Duodenal mucosa (tissue), 2 donors: ENCODE data around the gene ARHGAP15.

Experiments used
- H3K27ac ChIP-seq: one replicate; pipeline ENCODE4 v1.7.0; 2013; ENCODE audit warnings: low read depth, low read length
- H3K27me3 ChIP-seq, 2 donors: one replicate each; pipeline ENCODE4 v1.7.0; 2013; ENCODE audit warnings: low read length in 2 of 2, control low read depth in 1 of 2; ENCODE audit not compliant: insufficient read depth in 2 of 2, control insufficient read depth in 1 of 2
- H3K36me3 ChIP-seq, 2 donors: one replicate each; pipeline ENCODE4 v1.7.0; 2013; ENCODE audit warnings: low read length in 2 of 2, control low read depth in 1 of 2; ENCODE audit not compliant: insufficient read depth in 2 of 2, control insufficient read depth in 1 of 2
- H3K4me1 ChIP-seq, 2 donors: one replicate each; pipeline ENCODE4 v1.7.0; 2013; ENCODE audit warnings: low read length in 2 of 2, control low read depth in 1 of 2; ENCODE audit not compliant: insufficient read depth in 2 of 2, control insufficient read depth in 1 of 2
- H3K4me3 ChIP-seq, 2 donors: one replicate each; pipeline ENCODE4 v1.7.0; 2013; ENCODE audit warnings: low read length in 2 of 2, low read depth in 1 of 2
- H3K9ac ChIP-seq, 2 donors: one replicate each; pipeline ENCODE4 v1.7.0; 2013; ENCODE audit warnings: low read length in 2 of 2, low read depth in 1 of 2
- H3K9me3 ChIP-seq, 2 donors: one replicate each; pipeline ENCODE4 v1.7.0; 2013; ENCODE audit warnings: low read length in 2 of 2, control low read depth in 1 of 2; ENCODE audit not compliant: control insufficient read depth in 1 of 2

The ARHGAP15 gene

DNA sequence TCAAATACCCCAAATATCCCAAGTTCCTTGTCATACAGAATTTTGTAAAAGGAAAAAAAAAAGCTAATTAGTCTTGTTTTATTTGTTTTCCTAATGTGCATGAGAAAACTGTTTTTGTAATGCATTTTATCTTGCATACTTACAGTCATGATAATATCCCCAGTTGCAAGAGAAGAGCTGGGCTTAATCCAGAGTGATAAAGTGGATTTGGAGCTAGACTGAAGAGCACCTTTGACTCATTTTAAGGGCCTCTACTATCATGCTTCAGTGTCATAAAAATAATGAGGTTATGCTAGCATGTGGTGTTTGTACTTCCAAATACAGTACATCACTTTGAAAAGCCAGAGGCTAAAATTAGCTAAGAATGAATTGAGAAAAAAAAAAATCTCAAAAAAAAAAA lies 26.4 kb downstream of the ARHGAP15 start:
- Histone ChIP-seq H3K27ac (no peak overlapping the region), H3K9me3 (no peaks in the 10 kb centered on the region), H3K4me3 (no peak overlapping the region), H3K36me3 (no peaks in the 10 kb centered on the region), H3K27me3 (no peaks in the 10 kb centered on the region), H3K4me1 (no peaks in the 10 kb centered on the region), H3K9ac (no peak overlapping the region)

- H3K27ac ChIP-seq: no peak overlapping the region
- no peaks in the 10 kb centered on the region for H3K36me3 ChIP-seq
- no peak overlapping the region for H3K4me3 ChIP-seq
- no peaks in the 10 kb centered on the region for H3K9me3 ChIP-seq
- H3K4me1 ChIP-seq: no peaks in the 10 kb centered on the region
- H3K9ac ChIP-seq: no peak overlapping the region
- H3K27me3 ChIP-seq: no peaks in the 10 kb centered on the region
Measured at GRCh38 chr2:143157001-143157400, 27.8 kb downstream of the ARHGAP15 start.

- no peak overlapping the region for H3K27ac ChIP-seq
Measured at GRCh38 chr2:143157418-143157817, 28.2 kb downstream of the ARHGAP15 start.

GRCh38 chr2:143158098-143158497 lies 28.9 kb downstream of the ARHGAP15 start:
- Histone ChIP-seq H3K27me3 (no peaks in the 10 kb centered on the region), H3K4me1 (no peaks in the 10 kb centered on the region), H3K27ac (no peak overlapping the region), H3K9me3 (no peaks in the 10 kb centered on the region), H3K9ac (no peak overlapping the region), H3K4me3 (no peak overlapping the region), H3K36me3 (no peaks in the 10 kb centered on the region)

More at GRCh38 chr2:143157418-143157817, 28.2 kb downstream of the ARHGAP15 start:
- no peaks in the 10 kb centered on the region for H3K36me3 ChIP-seq
- no peaks in the 10 kb centered on the region for H3K27me3 ChIP-seq
- no peak overlapping the region for H3K4me3 ChIP-seq
- H3K9me3 ChIP-seq: no peaks in the 10 kb centered on the region
- no peak overlapping the region for H3K9ac ChIP-seq
- H3K4me1 ChIP-seq: no peaks in the 10 kb centered on the region

DNA sequence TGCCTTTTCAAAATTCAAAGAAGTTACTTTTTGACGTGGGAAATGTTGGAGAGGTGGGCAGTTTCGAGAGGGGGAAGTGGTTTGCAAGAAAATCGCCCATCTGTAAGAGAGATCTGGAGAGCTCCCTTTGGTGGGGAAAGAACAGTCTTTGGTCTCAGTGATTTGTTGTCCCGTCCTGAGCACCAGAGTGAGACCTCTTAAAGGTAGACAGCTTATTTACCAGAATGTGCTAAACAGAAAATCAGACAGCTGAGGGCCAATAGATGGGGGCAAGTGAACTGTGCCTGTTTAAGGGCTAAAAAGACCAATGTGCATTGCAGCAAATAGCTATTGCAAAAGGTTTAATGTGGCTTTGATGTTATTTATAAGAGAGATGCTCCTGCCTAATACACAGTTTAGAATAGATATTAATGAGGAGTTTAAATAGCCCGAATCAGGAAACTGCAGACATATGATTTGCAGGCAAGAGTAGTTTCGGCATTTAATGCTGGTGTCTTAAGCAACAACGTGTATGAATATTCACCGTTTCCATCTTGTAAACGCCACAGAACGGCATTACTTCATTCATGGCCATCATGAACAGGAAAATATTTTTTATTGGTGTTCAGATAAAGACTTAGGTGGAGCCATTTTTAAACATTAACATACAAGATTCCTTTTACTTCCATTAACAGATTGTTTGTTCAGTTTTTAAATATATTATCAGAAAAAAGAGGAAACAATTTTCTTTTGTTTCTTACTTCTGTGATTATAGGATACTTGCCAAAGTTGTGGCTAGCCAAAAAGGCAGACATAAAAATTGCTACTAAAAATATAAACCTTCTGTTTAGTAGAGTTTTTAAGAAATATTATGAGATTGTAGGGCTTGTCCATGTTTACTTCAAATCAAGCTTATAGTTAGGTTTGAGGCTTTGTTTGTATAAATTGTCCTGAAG lies 29.6 kb downstream of the ARHGAP15 start:
- H3K9me3 ChIP-seq: no peaks in the 10 kb centered on the region
- H3K27ac ChIP-seq: no peak overlapping the region
- H3K4me3 ChIP-seq: no peak overlapping the region
- no peaks in the 10 kb centered on the region for H3K4me1 ChIP-seq
- H3K27me3 ChIP-seq: no peaks in the 10 kb centered on the region
- H3K36me3 ChIP-seq: no peaks in the 10 kb centered on the region
- no peak overlapping the region for H3K9ac ChIP-seq

DNA sequence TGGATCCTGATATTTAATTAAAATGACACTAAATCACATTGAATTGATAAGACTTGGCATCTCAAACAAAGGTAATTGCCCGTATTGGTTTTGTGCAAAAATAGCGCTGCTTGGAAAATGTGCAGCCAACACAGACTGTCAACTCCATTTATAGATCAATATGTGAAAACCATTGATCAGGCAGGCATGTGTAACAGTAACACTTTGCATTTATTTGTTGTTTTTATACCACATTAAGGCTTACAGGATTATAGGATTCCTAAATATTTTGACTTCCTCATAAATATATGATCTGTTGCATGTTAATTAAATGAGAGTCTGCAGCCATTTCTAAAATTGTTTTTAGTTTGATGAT lies 30.2 kb downstream of the ARHGAP15 start:
- no peak overlapping the region for H3K27ac ChIP-seq
- no peak overlapping the region for H3K4me3 ChIP-seq
- H3K4me1 ChIP-seq: no peaks in the 10 kb centered on the region
- no peaks in the 10 kb centered on the region for H3K36me3 ChIP-seq
- no peak overlapping the region for H3K9ac ChIP-seq
- H3K27me3 ChIP-seq: no peaks in the 10 kb centered on the region
- no peaks in the 10 kb centered on the region for H3K9me3 ChIP-seq

- Histone ChIP-seq H3K27me3 (no peaks in the 10 kb centered on the region), H3K9ac (no peak overlapping the region), H3K4me3 (no peak overlapping the region), H3K9me3 (no peaks in the 10 kb centered on the region), H3K4me1 (no peaks in the 10 kb centered on the region), H3K27ac (no peak overlapping the region), H3K36me3 (no peaks in the 10 kb centered on the region)
Measured at GRCh38 chr2:143160732-143161707, 31.8 kb downstream of the ARHGAP15 start.

GRCh38 chr2:143162123-143162837 lies 33.1 kb downstream of the ARHGAP15 start:
- Histone ChIP-seq H3K36me3 (no peaks in the 10 kb centered on the region), H3K9me3 (no peaks in the 10 kb centered on the region), H3K27ac (no peak overlapping the region), H3K9ac (no peak overlapping the region), H3K4me3 (no peak overlapping the region), H3K27me3 (no peaks in the 10 kb centered on the region), H3K4me1 (no peaks in the 10 kb centered on the region)

- Histone ChIP-seq H3K27ac (no peak overlapping the region), H3K4me3 (no peak overlapping the region), H3K9me3 (no peaks in the 10 kb centered on the region), H3K27me3 (no peaks in the 10 kb centered on the region), H3K36me3 (no peaks in the 10 kb centered on the region), H3K9ac (no peak overlapping the region), H3K4me1 (no peaks in the 10 kb centered on the region)
Measured at GRCh38 chr2:143162997-143163396, 33.8 kb downstream of the ARHGAP15 start.
